AG04450 (cell line): ENCODE results near the gene PPCS. TPM values are rescaled to one million over a fixed set of nuclear protein-coding genes. Genes with fewer than 3 reads are reported as not detected.

ENCODE experiments used
- CTCF ChIA-PET: fragments of 300-600, 350-600 bp; formaldehyde crosslinking; extraction: SDS; loops from one replicate; lab custom pipeline; 2022; ENCODE audit warnings: antibody characterized with exemption, inconsistent platforms; lab: Charles Lee
- POLR2A ChIA-PET: fragments of 350-600 bp; formaldehyde crosslinking; extraction: SDS; loops from one replicate; lab custom pipeline; 2021; ENCODE audit warnings: antibody characterized with exemption, inconsistent platforms; lab: Yijun Ruan, JAX
- DNase-seq: peaks from one replicate; pipeline ENCODE4 v3.0.0-alpha.2; 2011; ENCODE audit warnings: low read depth, low spot score
- H3K27ac ChIP-seq: one replicate; pipeline ENCODE4 v1.5.1; 2012; ENCODE audit warnings: low read depth, low read length, control low read depth
- H3K27me3 ChIP-seq: one replicate; pipeline ENCODE4 v1.6.0; 2012; ENCODE audit warnings: low read length; ENCODE audit not compliant: control insufficient read depth, insufficient read depth
- H3K4me3 ChIP-seq: 2 replicates; pipeline ENCODE4 v1.5.1; 2011; ENCODE audit warnings: mild to moderate bottlenecking, low read depth, low read length, control low read depth
- H3K9me3 ChIP-seq: 2 replicates; pipeline ENCODE4 v1.5.1; 2012; ENCODE audit warnings: low read length; ENCODE audit not compliant: control insufficient read depth, insufficient read depth
- polyA plus RNA-seq: library from polyadenylated mRNA; depleted of rRNA; stranded (reverse); fragments of >200 nt; gene quantifications from 2 replicates; pipeline ENCODE4 v1.2.3, GENCODE V29; 2011
- TF ChIP-seq, protein P1 (sequence below): IDR thresholded peaks from 2 replicates; pipeline ENCODE4 v1.5.1; 2011; ENCODE audit warnings: low read depth, low read length, control low read depth, inconsistent platforms

PPCS gene
- polyA plus RNA-seq, 1 experiment, result 36.8 TPM

DNA sequence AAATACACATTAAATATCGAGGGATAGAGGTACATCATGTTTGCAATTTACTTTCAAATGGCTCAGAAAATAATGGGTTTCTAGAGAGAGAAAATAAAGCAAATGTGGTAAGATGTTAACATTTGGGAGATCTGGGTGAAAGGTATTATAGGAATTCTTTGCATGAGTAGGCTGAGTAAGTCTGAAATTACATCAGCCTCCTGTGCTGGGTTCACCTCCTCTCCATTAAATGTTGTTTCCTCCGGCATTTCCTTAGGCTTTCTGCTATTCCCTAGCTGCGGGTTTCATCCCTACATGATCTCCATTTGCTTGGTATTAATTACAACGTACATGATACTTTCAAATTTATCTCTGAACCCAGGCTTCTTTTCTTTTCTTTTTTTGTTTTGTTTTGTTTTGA lies 32.1 kb upstream of the PPCS start:
- no peak for DNase-seq
- ChIA-PET POLR2A (no interaction called here), CTCF (no interaction called here)
- Histone ChIP-seq H3K27me3 (peaks cover 23% of the 10 kb centered on the region), H3K9me3 (no peaks in the 10 kb centered on the region), H3K27ac (no peak overlapping the region), H3K4me3 (no peak overlapping the region)
- TF ChIP-seq, protein P1, sequence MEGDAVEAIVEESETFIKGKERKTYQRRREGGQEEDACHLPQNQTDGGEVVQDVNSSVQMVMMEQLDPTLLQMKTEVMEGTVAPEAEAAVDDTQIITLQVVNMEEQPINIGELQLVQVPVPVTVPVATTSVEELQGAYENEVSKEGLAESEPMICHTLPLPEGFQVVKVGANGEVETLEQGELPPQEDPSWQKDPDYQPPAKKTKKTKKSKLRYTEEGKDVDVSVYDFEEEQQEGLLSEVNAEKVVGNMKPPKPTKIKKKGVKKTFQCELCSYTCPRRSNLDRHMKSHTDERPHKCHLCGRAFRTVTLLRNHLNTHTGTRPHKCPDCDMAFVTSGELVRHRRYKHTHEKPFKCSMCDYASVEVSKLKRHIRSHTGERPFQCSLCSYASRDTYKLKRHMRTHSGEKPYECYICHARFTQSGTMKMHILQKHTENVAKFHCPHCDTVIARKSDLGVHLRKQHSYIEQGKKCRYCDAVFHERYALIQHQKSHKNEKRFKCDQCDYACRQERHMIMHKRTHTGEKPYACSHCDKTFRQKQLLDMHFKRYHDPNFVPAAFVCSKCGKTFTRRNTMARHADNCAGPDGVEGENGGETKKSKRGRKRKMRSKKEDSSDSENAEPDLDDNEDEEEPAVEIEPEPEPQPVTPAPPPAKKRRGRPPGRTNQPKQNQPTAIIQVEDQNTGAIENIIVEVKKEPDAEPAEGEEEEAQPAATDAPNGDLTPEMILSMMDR, result no peak

DNA sequence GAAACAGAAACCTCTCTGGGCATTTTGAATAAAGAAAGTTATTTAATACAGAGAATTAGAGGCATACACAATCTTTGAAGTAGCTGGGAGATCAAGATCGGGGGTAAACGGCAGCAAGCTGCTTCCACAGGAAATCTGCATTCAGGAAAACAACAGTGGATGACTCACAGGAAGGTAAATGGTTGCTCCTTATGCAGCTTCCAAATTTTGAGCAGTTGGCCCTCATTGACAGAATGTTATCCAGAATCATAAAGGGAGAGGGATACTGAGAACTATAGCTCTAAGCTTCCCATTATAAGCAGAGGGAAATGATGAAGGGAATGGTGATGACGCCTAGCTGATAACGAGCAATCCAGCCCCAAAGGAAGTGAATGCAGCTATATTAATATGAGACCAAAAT lies 29.1 kb upstream of the PPCS start:
- ChIA-PET CTCF (no interaction called here), POLR2A (no interaction called here)
- H3K4me3 ChIP-seq, result no peak overlapping the region
- H3K27ac ChIP-seq, result no peak overlapping the region
- no peaks in the 10 kb centered on the region for H3K9me3 ChIP-seq
- TF ChIP-seq, protein P1, result no peak
- DNase-seq, result no peak
- H3K27me3 ChIP-seq, result peaks cover 10% of the 10 kb centered on the region

DNA sequence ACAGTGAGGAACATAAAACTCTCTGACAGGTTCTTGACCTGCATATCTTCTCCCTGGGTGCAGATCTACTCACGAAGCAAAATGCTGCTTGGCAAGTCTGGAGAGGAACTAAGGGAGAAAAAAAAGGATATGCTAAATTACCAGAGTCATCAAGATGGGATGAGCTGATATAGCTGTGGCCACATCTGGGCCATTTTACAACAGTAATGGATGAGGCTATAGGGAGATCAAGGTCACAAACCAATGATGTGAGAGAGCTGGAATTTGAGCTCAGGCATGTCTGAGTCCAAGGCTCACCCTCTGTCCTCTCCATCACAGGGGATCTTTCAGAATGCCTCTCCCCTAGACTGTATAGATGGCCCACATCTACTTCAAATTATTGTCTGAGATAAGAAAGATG lies 26.7 kb upstream of the PPCS start:
- TF ChIP-seq, protein P1, result no peak
- CTCF ChIA-PET, result no interaction called here
- H3K9me3 ChIP-seq, result no peaks in the 10 kb centered on the region
- no peak for DNase-seq
- H3K27ac ChIP-seq, result no peak overlapping the region
- peaks cover 6% of the 10 kb centered on the region for H3K27me3 ChIP-seq
- no peak overlapping the region for H3K4me3 ChIP-seq
- POLR2A ChIA-PET, result no interaction called here

DNA sequence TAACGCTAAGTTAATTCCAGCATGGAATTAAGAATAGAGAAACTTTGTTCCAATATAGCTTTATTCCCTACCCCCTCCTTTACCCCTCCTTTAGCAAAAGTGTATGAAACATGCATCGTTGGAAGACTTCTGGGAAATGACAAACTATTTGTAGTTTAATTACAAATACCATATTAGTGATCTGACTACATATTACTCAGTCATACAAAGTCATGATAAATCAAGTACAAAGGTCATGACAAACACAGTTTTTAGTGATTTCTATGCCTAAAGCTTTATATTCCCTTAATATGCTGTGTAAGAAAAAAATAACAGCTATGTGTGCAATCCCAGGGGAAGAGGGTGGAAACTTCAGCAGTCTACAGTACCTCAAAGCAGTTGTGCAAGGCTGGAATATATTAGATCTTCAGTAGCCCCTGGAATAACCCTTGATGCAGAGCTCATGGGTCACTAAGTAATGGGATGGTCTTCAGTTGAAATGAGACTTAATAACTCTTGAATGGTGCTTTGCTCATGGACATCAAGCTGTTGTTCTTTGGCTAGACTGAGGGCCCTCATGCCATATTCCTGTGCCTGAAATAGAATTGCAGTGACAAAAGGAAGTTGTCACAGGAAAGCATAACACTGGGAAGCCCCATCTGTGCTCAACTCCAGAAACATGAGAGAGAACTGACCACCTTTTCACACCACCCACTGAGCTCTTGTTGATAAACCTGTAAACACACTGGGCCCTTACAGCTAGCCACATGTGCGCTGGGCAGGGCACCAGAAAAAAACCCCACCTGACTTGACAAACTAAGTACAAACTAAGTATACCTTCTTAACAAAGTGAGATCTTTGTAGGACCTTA lies 25.8 kb upstream of the PPCS start:
- TF ChIP-seq, protein P1, result no peak
- H3K9me3 ChIP-seq, result no peaks in the 10 kb centered on the region
- ChIA-PET CTCF (interaction anchor here (0.5 kb wide), 1 partner anchor 28 kb away, joined by 3 read pairs; no protein-coding TSS in a partner anchor), POLR2A (no interaction called here)
- H3K27ac ChIP-seq, result no peak overlapping the region
- DNase-seq, result no peak
- peaks cover 10% of the 10 kb centered on the region for H3K27me3 ChIP-seq
- H3K4me3 ChIP-seq, result no peak overlapping the region

DNA sequence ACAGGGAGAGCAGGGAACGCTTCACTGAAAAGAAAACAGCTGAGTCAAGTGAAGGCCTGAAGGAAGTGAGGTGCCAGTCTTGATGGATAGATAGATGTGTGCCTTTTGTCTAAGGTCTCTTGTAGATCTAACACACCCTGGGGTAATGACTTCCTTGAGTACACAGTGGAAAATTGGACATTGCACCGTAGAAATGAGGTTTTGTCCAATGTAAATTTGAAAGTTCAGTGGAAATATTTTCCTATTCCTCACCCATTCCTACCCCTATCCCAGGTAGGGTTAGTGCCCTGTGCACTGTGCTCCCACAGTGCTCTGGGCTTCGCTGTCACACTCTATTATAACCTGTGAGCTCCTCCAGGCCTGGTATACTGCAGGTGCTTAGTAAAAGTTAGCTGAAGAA lies 24.8 kb upstream of the PPCS start:
- Histone ChIP-seq H3K27ac (no peak overlapping the region), H3K27me3 (peaks cover 10% of the 10 kb centered on the region), H3K9me3 (no peaks in the 10 kb centered on the region), H3K4me3 (no peak overlapping the region)
- ChIA-PET CTCF (no interaction called here), POLR2A (no interaction called here)
- no peak for DNase-seq
- TF ChIP-seq, protein P1, result no peak
